GM23248 (cell line): ENCODE results near the gene TNFRSF11A. TPM values are rescaled to one million over a fixed set of nuclear protein-coding genes. Genes with fewer than 3 reads are reported as not detected.
A peak's percentile ranks its signal among the peaks of the same experiment; 100 is the strongest.

Source experiments
- DNase-seq: peaks from one replicate; pipeline ENCODE4 v3.0.0-alpha.2; 2015
- H2AFZ ChIP-seq: fragments of 200-600 bp; sonication (generic); 2 replicates; pipeline ENCODE4 v1.6.1; 2016; ENCODE audit warnings: antibody characterized with exemption
- H3F3A ChIP-seq: fragments of 200-600 bp; sonication (generic); 2 replicates; pipeline ENCODE4 v1.6.1; 2016; ENCODE audit warnings: mild to moderate bottlenecking, antibody characterized with exemption, mixed run types; ENCODE audit not compliant: insufficient read depth
- H3K27ac ChIP-seq: fragments of 200-600 bp; sonication (generic); 2 replicates; pipeline ENCODE4 v1.5.1; 2016; ENCODE audit warnings: mild to moderate bottlenecking
- H3K27me3 ChIP-seq: fragments of 200-600 bp; sonication (generic); replicated peaks from 2 replicates; pipeline ENCODE4 v1.6.1; 2016; ENCODE audit warnings: mild to moderate bottlenecking; ENCODE audit not compliant: insufficient read depth
- H3K36me3 ChIP-seq: fragments of 200-600 bp; sonication (generic); 2 replicates; pipeline ENCODE4 v1.6.1; 2016; ENCODE audit warnings: low read depth, mild to moderate bottlenecking
- H3K4me1 ChIP-seq: fragments of 200-600 bp; sonication (generic); 2 replicates; pipeline ENCODE4 v1.6.1; 2016; ENCODE audit warnings: mild to moderate bottlenecking; ENCODE audit not compliant: insufficient read depth
- H3K4me2 ChIP-seq: fragments of 200-600 bp; sonication (generic); one replicate; pipeline ENCODE4 v1.6.1; 2016; ENCODE audit warnings: mild to moderate bottlenecking; ENCODE audit not compliant: unreplicated experiment
- H3K4me3 ChIP-seq: fragments of 200-600 bp; sonication (generic); 2 replicates; pipeline ENCODE4 v1.5.1; 2016; ENCODE audit warnings: mild to moderate bottlenecking
- H3K79me2 ChIP-seq: fragments of 200-600 bp; sonication (generic); 2 replicates; pipeline ENCODE4 v1.6.1; 2016; ENCODE audit warnings: mild to moderate bottlenecking; ENCODE audit not compliant: insufficient read depth
- H3K9ac ChIP-seq: fragments of 200-600 bp; sonication (generic); 2 replicates; pipeline ENCODE4 v1.6.1; 2016; ENCODE audit warnings: mild to moderate bottlenecking
- H3K9me2 ChIP-seq: fragments of 200-600 bp; sonication (generic); 2 replicates; pipeline ENCODE4 v1.6.1; 2016; ENCODE audit warnings: mixed run types, mild to moderate bottlenecking, moderate library complexity; ENCODE audit not compliant: insufficient read depth
- H3K9me3 ChIP-seq: fragments of 200-600 bp; sonication (generic); one replicate; pipeline ENCODE4 v1.6.1; 2017; ENCODE audit warnings: low read depth
- H4K20me1 ChIP-seq: fragments of 200-600 bp; sonication (generic); 2 replicates; pipeline ENCODE4 v1.6.0; 2016; ENCODE audit not compliant: insufficient read depth
- EZH2 ChIP-seq: fragments of 200-600 bp; sonication (generic); IDR thresholded peaks from 2 replicates; pipeline ENCODE4 v1.6.1; 2018; ENCODE audit warnings: antibody characterized with exemption, mild to moderate bottlenecking; ENCODE audit not compliant: insufficient read depth, poor library complexity, severe bottlenecking
- EZH2phosphoT487 ChIP-seq: fragments of 200-600 bp; sonication (generic); IDR thresholded peaks from 2 replicates; pipeline ENCODE4 v1.6.1; 2018; ENCODE audit warnings: antibody characterized with exemption, moderate library complexity, mild to moderate bottlenecking, low read depth; ENCODE audit not compliant: insufficient read depth
- WGBS, 2 experiments: methylation state at CpG; one replicate each; pipeline ENCODE4 v1.1.6; 2015 to 2017; ENCODE audit warnings: low lambda C conversion rate in 2 of 2, low coverage in 1 of 2; ENCODE audit errors: missing lambda C conversion rate in 2 of 2; 5-methylcytosine and 5-hydroxymethylcytosine counted together
- in situ Hi-C: fragments of 300-500 bp; cut with MboI; formaldehyde crosslinking; loops from 2 replicates; pipeline ENCODE4 v1.15.0; 2020
- polyA plus RNA-seq: library from polyadenylated mRNA; unstranded; fragments of >200 nt; fragmentation: Nextera tagmentation; extraction: Ambion mirVana; gene quantifications from 2 replicates; pipeline ENCODE4 v1.2.1, GENCODE V29; 2016
- total RNA-seq: library from RNA; depleted of rRNA; stranded (reverse); fragments of >200 nt; shearing (Covaris generic); gene quantifications from 2 replicates; pipeline ENCODE4 v1.2.3, GENCODE V29; 2014

TNFRSF11A gene
- total and polyA plus RNA-seq, 2 experiments from 2014 or later = 0.09 to 0.22 TPM

DNA sequence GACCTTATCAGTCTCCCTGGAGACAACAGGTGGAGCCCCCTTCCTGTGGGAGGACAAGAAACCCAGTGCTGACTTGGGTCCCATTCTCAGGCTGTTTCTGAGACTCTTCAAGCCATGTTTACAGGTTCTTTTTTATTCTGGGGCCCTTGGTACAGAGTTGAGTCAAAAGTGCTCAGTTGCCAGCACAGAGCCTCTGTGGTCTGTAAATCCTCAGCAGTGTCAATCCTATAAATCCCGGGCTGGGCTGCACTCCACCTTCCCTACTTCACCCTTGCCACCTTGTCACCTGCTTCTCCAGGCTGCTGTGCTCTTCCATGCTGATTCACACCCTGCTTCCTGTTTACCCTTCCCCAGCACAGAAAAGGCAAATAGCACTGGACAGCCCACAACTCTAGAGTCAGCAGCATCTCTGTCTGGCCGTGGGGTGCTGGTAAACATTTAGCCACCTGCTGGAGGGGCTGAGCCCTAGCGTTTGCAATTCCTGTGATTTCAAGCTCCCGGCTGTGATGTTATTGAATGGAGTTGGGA, 74.7 kb downstream of the TNFRSF11A start:
- H3K4me1 ChIP-seq = no peaks in the 10 kb centered on the region
- no peaks in the 10 kb centered on the region for H3K36me3 ChIP-seq
- in situ Hi-C loops = no loop called here
- no peaks in the 10 kb centered on the region for H4K20me1 ChIP-seq
- no peaks in the 10 kb centered on the region for H3K9me3 ChIP-seq
- 19 to 29% methylated on average over 4 of the region's 4 CpGs for WGBS, 2 experiments
- peaks cover 6% of the 10 kb centered on the region; the same call in 1 of the 2 replicates for H3K27me3 ChIP-seq
- no peak overlapping the region for H2AFZ ChIP-seq
- TF ChIP-seq EZH2 = no peak
- TF ChIP-seq EZH2phosphoT487 = no peak
- H3K9ac ChIP-seq = no peak overlapping the region
- no peak overlapping the region for H3K27ac ChIP-seq
- peak; percentile 12 for DNase-seq
- no peak overlapping the region for H3K4me2 ChIP-seq
- H3F3A ChIP-seq = no peaks in the 10 kb centered on the region
- H3K9me2 ChIP-seq = no peaks in the 10 kb centered on the region
- H3K79me2 ChIP-seq = no peaks in the 10 kb centered on the region
- no peak overlapping the region for H3K4me3 ChIP-seq

DNA sequence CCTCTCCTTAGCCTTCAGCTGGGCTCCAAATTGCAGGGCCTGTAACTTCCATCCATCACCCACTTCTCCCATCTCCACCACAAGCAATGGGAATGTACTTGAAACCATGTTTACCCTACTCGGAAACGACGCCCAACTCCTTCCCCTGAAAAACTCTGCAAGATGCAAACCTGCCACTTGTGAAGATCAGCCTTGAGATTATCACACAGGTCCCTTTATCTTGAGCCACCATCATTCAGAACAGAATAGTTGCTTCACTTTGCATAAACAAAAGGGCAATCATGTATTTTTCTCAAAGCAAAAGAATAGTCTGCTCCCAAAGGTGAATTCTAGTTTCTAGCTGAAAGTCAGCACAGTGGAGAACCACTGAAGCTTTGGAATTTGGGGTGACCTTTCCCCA, 75.8 kb downstream of the TNFRSF11A start:
- H3K4me2 ChIP-seq = no peak overlapping the region
- H3K27me3 ChIP-seq = peaks cover 6% of the 10 kb centered on the region; the same call in 1 of the 2 replicates
- WGBS, 2 experiments = 80 to 83% methylated on average over 3 of the region's 3 CpGs
- no peak overlapping the region for H3K9ac ChIP-seq
- H2AFZ ChIP-seq = no peak overlapping the region
- no peaks in the 10 kb centered on the region for H4K20me1 ChIP-seq
- no peaks in the 10 kb centered on the region for H3K9me3 ChIP-seq
- H3K9me2 ChIP-seq = no peaks in the 10 kb centered on the region
- no peaks in the 10 kb centered on the region for H3K36me3 ChIP-seq
- no peak for DNase-seq
- H3K4me1 ChIP-seq = no peaks in the 10 kb centered on the region
- no peaks in the 10 kb centered on the region for H3K79me2 ChIP-seq
- H3K4me3 ChIP-seq = no peak overlapping the region
- H3K27ac ChIP-seq = no peak overlapping the region
- in situ Hi-C loops = no loop called here
- no peaks in the 10 kb centered on the region for H3F3A ChIP-seq
- no peak for TF ChIP-seq EZH2
- no peak for TF ChIP-seq EZH2phosphoT487

DNA sequence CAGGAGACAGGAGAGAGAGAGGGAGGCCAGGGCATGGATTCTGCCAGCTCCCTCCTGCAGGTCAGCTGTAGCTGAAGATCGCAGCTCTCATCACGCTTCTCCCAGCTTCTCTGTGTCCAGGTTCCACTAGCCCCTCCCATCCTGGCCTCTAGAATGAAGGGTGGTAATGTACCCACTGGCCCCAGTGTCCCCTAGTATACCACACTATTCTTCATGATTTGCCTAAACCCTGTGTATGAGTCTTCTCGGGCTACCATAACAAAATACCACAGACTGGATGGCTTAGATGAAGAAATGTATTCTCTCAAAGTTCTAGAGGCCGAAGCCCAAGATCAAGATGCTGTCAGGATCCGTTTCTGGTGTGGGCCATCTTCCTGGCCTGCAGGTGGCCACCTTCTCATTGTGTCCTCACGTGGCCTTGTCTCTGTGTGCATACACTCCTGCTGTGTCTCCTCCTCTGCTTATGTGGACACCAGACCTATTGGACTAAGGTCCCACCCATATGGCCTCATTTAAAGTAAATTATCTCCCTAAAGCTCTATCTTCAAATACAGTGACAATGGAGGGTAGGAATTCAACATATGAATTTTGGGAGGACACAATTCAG, 77.3 kb downstream of the TNFRSF11A start:
- Histone ChIP-seq H2AFZ (no peak overlapping the region), H4K20me1 (no peaks in the 10 kb centered on the region), H3K36me3 (no peaks in the 10 kb centered on the region), H3F3A (no peaks in the 10 kb centered on the region), H3K4me1 (no peaks in the 10 kb centered on the region), H3K4me2 (no peak overlapping the region), H3K27me3 (peaks cover 6% of the 10 kb centered on the region; the same call in 1 of the 2 replicates), H3K9ac (no peak overlapping the region), H3K27ac (no peak overlapping the region), H3K9me3 (no peaks in the 10 kb centered on the region), H3K4me3 (no peak overlapping the region), H3K9me2 (no peaks in the 10 kb centered on the region), H3K79me2 (no peaks in the 10 kb centered on the region)
- in situ Hi-C loops = no loop called here
- WGBS, 2 experiments = 55 to 60% methylated on average over 6 of the region's 6 CpGs
- TF ChIP-seq EZH2 = no peak
- TF ChIP-seq EZH2phosphoT487 = no peak
- DNase-seq = no peak

DNA sequence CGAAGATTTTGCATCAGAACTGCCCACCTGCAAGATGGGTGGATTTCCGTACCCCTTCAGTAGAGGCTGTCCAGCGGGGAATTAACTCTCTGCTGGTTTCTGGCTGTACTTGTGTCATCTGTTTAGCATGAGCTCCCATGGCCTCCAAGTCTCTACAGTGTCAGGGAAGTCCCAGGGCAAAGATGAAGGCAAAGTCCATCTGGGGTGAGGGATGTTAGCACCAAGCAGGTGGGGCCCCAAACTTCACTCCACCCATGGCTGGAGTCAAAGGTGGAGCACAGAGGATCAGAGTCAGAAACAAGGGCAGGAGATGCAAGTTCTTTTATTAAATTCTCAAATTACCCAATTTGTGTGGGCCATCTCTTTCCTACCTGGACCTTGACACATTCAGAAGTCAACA, 78.0 kb downstream of the TNFRSF11A start:
- Histone ChIP-seq H3K9ac (no peak overlapping the region), H3K36me3 (no peaks in the 10 kb centered on the region), H3K27me3 (peaks cover 6% of the 10 kb centered on the region; the same call in 1 of the 2 replicates), H3K4me3 (no peak overlapping the region), H3K9me2 (no peaks in the 10 kb centered on the region), H3K4me1 (no peaks in the 10 kb centered on the region), H3K27ac (no peak overlapping the region), H2AFZ (no peak overlapping the region), H3K9me3 (no peaks in the 10 kb centered on the region), H3F3A (no peaks in the 10 kb centered on the region), H3K4me2 (no peak overlapping the region), H4K20me1 (no peaks in the 10 kb centered on the region), H3K79me2 (no peaks in the 10 kb centered on the region)
- TF ChIP-seq EZH2 = no peak
- TF ChIP-seq EZH2phosphoT487 = no peak
- in situ Hi-C loops = no loop called here
- 78 to 80% methylated on average over 3 of the region's 3 CpGs for WGBS, 2 experiments
- no peak for DNase-seq

DNA sequence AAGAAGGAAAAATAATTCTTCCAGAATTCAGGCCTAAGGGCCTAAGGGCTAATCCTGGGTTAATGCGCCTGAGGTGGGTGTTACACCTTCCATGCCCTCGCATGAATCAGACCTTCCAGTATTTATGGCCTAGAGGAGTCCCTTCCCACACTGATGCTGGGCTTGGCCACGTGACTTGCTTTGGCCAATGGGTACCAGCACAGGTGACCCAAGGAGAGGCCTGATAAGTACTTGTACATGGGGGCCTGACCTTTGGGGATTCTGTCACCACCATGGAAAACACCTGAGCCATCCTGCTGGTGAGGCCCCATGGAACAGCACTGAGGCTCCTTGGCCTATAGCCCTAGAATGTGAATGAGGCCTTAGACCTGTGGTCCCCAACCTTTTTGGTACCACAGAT, 79.8 kb downstream of the TNFRSF11A start:
- Histone ChIP-seq H4K20me1 (no peaks in the 10 kb centered on the region), H3K79me2 (no peaks in the 10 kb centered on the region), H3K9ac (no peak overlapping the region), H2AFZ (no peak overlapping the region), H3K27ac (no peak overlapping the region), H3F3A (no peaks in the 10 kb centered on the region), H3K9me2 (no peaks in the 10 kb centered on the region), H3K9me3 (no peaks in the 10 kb centered on the region), H3K27me3 (peaks cover 6% of the 10 kb centered on the region; the same call in 1 of the 2 replicates), H3K4me1 (no peaks in the 10 kb centered on the region), H3K4me2 (no peak overlapping the region), H3K4me3 (no peak overlapping the region), H3K36me3 (no peaks in the 10 kb centered on the region)
- WGBS, 2 experiments = 60 to 66% methylated on average over 3 of the region's 3 CpGs
- TF ChIP-seq EZH2 = no peak
- no peak for TF ChIP-seq EZH2phosphoT487
- no peak for DNase-seq
- in situ Hi-C loops = no loop called here
